Stimulated activated CD4-positive, alpha-beta T cell treated with anti-CD3 and anti-CD28 coated beads, TNF-alpha, amount 100 ng/mL, for 1 hour (primary cell): Measurements from ENCODE around the gene PLD4.

Source experiments
- DNase-seq, 3 donors: peaks; one replicate each; pipeline ENCODE4 v3.0.0-alpha.2; 2020; ENCODE audit warnings: low read depth in 3 of 3, low spot score in 1 of 3

The PLD4 gene

DNA sequence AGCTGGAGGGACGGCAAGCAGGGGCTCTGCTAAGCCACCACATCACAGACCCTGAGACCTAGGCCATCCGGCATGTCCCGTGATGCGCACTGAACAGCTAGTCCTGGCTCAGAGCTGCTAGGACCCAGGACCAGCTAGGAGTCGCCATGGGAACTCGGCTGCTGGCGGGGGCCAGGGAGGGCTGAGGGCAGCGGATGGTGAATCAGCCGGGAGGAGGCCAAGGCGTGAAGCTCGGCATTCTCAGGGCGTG is 48.4 kb downstream of the PLD4 start:
- DNase-seq = no peak

DNA sequence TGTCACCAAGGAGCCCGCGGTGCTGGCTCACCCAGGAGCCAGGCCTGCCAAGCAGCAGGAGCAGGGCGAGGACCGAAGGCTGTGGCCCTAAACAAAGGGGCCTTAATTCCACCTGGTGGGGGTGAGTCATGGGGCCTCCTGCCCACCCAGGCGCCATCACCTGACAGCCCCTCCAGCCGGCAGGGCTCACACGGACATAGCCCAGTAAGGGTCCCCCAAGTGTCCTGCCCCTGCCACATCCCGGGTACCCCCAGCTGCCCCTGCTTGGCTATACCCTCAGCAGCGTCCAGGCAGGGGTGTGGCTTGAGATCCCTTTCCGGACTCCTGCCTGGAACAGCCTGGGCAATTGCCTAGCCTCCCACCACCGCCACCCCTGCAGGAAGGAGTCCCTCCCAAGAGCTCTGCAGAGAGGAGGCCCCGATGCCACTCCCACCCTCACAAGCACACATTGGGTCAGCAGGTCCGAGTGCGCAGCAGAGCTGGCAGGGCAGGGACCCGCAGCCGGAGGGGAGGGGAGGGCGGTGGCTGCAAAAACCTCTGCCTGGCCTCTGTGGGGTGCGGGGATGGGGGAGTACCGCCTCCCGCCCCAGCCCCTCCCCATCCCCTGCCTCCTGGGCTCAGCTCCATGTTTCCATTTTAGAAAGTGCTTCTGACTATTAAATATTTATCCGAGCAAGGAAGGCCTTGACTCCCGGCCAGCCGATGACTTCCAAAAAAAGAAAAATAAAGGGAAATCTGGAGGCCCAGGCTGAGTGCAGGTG is 48.9 kb downstream of the PLD4 start:
- DNase-seq = no peak

DNA sequence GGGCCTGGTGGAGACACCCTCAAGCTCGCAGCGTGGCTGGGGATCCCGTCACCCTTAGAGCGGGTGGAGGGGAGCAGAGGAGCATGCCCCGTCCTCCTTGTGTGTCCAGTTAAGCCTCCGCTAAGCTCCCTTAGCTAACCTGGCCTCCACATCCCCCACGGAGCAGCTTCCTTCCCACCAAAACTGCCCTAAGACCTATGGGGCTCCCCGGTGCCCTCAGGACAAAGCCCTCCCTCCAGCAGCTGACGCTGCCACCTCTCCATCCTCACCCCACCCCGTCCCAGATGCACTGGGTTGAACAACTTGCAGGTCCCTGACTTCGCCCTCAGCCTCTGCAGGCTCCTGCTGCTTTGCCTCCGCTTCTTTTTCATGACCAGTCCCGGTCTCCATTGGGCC is 49.5 kb downstream of the PLD4 start:
- DNase-seq = no peak

DNA sequence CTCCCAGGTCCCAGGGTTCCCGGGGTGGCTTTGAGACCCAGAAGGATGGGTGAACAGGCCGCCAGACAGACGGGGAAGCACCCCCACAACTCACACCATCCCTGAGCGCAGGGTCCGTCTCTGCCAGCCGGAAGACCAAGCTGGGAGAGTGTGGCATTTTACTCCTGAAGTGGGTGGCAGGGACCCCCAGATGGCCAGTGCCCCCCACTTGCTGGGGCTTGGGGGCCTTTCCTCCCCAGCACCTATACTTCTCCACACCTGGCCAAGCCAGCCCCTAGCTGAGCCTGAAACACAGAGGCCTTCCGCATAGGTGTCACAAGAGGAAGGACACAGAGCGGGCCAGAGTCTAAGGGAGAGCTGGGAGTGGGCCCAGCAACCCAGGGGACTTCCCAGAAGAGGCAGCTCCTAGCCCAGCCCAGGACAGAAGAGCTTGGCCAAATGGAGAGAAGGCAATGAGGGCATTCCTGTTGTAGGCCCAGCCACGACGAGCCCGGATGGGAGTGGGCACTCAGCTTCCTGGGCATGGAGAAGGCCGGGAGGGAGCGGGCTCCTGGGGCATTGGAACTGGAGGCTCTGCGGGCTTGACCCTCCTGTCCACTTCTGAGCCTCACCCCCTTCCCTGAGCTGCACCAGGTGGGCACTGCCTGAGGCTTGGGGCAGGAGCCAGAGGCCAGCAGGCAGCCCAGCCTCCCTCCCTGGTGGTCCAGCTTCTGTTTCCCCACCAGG is 50.1 kb downstream of the PLD4 start:
- no peak for DNase-seq

DNA sequence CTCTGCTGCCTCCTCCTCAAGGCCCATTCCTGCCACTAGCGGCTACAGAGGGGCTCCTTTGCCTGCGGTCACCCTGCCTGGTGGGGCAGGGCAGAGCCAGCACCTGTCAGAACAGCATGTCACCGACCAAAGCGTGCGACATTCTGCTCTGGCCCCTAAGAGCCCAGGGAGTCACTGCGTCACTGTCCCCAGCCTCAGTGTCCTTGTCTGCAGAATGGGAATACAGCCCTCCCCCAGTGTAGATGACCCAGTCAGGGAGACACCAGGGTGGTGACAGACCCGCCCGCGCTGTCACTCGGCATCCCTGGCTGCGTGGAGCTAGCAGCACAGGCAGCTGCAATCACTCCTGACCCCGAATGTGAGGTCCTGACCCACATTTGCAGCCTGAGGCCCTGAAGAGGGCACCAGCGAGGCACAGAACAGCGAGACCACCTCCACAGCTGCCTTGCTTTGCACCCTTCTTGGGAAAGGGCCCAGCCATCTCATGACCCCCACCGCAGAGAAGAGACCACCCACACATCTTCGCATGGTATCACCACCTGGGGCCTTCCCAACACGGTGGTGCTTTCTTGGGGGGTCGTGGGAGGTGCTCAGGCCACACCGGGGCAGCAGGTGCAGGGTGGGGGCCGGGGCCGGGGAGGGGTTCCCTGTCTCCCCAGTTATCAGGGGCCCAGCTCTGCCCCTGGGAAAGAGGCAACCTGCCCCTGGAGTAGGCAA is 51.0 kb downstream of the PLD4 start:
- no peak for DNase-seq

DNA sequence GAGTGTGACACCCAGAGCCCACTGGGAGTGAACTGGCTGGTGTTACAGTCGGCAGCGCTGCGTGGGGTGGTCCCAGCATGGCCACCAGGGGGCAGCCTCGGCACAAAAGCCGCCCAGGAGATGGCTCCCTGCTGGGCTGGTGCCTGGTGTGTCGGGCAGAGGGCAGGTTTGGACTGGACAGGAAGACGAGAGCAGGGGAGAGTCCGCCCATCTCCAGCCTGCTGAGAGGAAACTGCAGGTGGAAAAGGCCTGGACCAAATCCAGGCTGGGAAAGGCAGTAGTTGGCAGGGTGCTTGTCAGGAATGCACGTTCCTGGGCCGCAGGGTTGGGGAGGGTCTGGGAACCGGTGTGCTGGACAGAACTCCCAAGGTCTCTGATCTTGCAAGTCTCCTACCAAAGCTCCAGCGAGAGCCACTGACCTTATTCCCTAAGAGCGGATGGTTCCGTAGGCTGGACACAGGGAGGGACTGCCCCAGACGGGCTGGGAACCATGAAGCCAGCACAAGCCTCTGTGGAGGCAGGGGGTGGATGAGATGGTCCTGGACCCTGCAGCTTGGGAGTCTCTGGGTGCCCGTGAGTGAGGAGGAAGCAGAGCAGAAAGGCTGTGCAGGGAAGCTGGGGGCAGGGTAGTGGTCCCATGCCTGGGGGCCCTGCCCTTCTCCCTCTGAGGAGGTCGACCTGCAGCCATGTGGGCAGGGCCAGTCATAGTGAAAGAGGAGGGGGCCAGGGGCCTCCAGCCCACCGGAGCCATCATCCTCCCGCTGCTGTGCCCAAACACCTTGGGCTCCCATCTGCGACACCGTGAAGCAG is 51.7 kb downstream of the PLD4 start:
- peak; percentile 76 to 88 (median 76) for DNase-seq

DNA sequence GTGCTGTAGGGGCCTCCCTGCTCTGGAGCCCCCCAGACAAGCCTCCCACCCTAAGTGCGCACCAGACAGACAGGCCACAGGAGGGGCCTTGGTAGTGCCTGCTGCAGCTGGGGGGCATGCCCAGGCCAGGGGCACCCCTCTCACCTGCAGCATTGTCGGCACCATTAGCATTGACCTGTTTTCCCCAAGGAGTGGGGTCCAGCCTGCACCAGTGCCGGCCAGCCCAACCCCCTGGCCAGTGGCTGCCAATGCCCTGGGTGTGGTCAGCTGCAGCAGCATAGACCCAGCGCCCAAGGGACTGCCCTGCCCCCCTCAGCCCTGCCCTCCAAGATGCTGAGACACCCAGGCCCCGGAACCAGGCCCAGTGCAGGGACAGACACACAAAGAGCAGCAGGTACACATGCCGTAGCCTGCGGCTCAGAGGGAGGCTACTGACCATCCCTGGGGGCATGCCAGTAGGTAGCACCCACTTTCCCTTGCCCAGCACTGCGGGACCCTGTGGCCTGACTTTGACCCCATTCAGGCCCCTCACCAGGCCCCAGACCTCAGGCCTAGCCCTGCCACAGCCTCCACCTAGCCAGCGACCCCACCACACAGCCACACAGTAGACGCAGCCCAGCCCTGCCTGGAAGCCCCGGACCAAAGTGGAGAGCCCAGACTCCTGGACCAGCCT is 52.5 kb downstream of the PLD4 start:
- DNase-seq = no peak

DNA sequence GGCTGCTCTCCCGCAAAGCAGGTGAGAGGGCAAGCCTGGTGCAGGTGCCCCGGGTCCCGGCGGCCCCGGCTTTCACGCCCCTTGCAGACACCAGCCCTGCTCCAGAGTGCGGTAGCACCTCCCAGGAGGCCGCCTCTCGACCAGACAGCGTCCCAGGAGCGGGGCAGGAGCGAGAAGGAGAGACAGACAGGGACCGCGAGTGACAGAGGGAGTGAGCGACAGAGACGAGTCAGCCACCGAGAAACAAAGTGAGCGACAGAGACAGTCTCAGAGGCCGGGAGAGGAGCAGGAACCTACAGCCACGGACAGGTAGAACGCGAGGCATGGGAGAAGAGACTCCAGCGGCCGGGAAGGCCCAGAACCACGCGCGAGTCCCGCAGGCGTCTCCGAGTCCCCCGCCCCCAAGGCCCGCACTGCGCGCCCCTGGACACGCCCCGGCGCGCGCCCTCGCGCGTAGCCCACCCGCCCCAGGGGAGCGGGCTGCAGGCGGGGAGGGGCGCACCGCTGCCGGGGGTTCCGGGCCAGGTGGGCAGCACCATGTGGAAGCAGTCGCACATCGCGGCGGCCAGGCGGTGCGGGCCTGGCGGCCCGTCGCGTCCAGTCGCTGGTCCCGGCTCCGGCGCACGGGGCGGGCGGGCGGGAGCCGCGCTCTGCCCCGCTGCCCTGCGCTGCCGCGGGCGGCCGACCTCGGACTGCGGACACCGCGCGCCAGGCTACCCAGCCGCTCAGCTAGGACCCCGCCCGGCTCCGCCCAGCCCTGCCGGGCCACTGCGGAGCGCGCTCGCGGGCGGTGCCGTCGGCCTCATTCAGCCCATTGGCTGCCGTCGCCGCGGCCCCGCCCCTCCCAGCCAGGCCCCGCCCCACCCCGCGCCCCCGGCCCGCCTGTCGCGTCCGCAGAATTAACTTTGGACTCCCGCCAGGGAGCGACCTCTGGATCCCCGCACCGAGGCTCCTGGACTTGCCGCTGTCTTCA is 53.3 kb downstream of the PLD4 start, which contains the start of gene AHNAK2:
AHNAK2 (minus strand) TSS at position 694 of the 973 bp plus-strand sequence; CDS start at position 557, 137 bp downstream.
- peak in 1 of 3 donors; percentile 36 for DNase-seq

DNA sequence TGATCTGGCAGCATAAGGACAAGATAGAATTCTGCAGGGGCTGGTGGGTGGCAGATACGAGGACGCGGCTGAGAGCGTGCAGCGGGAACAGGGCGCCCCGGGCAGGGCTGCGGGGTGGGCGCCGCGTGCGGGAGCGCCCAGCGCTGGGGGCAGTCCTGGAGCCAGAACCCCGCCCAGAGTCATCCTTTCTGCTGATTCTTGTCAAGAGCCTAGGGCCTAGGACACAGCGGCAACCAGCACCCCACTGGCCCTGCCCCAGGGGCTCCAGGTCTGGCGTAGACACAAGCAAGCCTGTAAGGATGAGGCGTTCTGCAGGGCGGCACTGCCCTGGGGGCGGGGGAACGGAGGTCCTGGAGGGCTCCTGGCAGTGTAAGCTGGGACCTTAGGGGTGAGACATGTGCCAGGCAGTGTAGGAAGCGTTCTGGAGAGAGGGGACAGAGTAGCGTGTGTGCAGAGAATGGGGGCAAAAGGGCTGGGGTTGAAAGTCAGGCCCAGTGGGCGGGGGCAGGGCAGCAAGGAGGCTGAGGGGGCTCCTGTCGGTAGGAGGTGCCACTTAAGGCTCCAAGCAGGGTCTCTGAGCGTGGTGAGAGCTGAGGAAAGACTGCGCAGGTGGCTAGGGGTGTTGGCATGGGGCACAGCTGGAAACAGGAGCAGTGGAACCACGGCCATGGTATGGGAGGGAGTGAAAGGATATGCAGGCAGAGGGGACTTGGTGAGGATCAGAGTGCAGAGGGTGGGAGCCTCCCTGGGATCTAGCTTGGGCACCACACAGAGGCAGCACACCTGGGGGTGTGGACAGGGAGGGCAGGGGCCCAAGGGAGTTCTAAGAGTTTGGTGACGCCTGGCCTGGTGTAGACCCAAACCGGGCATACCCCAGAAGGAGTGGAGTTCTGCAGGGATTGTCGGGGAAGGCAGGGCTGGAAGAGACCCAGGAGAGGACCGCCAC is 54.3 kb downstream of the PLD4 start:
- DNase-seq = no peak

DNA sequence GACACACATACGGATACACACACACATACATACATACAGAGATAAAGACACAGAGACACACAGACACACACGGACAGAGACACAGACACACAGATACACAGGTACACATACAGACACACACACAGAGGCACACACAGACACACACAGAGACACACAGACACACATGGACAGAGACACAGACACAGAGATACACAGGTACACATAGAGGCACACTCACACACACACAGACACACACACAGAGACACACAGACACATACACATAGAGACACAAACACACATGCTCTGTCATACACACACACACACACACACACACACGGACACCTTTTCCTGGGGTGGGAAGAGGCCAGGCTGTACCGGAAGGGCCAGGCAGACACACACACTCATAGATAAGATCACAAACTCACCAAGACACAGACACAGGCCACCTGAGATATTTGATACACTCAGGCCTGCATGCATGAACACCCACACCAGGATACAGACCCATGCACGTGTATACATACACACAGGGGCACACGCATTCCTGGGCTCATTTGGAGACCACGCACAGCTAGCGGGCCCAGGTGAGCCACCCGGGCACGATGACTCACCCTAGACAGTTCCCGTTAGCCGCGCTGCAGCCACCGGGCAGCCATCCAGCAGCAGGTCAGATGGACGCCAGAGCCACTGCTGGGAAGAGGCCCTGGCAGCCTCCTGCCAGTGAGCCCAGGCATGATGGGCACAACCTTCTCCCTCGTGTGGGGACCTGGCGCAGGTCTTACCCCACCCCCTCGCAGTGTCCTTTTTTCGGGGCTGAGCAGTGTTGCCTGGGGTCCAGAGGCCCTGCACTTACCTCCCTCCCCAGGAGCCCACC is 55.3 kb downstream of the PLD4 start:
- DNase-seq = no peak

DNA sequence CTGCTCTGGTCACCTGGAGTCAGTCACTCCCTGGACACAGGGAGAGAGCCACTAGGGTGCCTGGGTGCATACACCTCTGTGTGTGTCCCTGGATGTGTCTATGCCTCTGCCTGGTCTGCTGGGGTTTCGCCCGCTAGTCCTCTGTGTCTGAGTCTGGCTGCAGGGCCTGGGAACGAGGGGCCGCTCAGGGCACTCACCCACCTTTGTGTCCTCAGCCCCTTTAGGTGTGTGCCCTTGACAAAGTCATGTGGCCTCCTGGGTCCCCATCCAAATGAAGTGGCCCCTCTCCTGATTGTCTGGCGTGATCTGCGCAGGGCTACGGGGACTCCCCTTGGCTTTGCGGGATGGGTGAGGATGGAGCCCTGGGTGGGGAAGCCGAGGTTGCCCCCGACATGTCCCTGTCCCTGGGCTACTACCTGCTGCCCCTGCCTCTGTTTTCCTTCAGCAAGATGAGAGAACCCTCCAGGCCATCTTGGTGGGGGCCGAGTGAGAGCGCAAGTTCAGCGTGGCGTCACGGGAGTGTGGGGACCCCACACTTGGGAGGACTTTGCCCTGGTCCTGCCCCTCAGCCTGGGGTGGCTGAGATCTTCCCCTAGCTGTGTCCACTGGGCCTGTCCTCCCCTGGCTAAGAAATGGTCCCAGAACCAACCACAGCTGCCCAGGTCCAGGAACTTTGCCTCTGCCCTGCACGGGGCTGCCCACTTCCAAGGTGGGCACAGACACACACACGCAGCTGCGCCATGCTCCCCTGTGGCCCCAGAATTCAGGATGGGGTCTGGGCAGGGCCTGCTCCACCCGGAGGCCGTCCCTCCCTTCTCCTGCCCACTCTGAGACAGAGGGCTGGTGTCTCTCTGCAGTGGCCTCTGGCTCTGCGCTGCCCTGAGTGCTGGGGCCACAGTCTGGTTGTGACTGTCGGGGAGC is 56.2 kb downstream of the PLD4 start:
- no peak for DNase-seq

DNA sequence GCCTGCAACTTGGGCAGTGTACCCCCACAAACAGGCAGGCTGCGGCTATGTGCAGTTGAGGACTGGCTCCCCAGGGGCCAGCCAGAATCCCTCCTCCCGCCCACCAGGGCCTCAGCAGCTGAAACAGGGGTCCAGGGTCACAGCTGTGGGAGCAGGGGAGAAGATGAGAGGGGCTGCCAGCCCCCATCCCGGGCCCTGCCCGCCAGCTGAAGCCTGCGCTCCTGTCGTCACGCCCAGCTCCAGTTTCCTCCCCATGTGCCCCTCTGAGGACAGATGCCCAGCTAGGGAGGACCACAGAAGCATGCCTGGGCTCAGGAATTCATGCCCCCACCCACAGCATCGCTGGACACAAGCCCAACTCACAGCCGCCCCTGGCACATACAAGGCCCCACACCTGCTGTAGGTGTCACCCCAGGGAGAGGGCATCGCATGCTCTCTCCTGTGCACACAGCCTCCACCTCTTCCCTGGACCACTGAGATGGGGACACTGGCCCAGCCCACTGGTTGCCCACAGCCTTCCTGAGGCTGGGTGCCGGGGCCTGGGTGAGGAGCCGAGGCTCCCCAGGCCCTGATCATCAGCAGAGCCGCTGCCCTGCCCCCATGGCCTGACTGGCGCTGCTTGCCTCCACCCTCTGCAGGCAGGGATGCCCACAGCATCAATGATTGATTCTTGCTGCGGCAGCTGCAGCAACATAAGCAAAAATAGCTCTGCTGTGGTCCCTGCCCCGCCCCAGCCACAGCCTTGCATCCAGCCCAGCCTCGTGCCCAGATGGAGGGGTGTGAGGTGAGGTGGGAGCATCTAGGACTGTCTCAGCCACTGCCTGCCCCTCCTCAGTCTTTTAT is 57.2 kb downstream of the PLD4 start:
- no peak for DNase-seq

DNA sequence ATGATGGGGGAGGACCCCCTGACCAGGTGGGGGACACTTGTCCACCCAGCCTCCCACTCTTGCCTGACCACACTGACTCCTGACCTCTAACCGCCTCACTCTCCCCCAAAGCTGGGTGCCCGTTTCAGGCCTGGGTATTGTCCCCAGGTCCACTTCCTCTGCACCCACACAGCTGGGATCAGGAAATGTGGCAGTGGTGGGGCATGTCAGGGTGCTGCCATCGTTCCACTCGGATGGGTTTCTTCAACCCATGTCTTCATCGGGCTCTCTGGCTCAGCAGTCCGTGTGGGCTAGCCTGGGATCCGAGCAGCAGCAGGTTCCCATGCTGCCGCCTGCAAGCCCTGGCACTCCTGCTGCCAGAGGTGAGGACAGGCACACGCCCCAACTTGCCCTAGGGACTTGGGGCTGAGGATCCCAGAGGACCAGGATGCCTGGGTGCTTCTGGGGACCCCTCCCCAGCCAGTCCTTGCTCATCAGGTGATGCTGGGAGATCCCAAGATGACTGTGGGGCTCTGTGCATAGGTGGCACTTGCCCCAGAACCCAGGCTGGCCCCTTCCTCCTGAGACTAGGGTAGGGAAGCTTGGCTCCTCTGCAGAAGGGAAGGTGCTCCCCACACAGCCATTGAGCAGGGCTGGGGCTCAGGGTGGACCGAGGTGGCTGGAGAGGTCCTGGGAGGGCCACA is 58.0 kb downstream of the PLD4 start:
- DNase-seq = no peak
